ENCODE results near the gene VSTM2L.
"Not testable (repeated sequence)": the region's sequence is repeated elsewhere in the genome, so short reads cannot be mapped to it uniquely, and the experiment has no call there.

Gene VSTM2L

GRCh38 chr20:37902504-37903313 is at the start of gene VSTM2L:
VSTM2L (plus strand) TSS chr20:37903127; CDS start chr20:37903351, 224 bp downstream.
- no peak for DNase-seq

- DNase-seq: no peak
These were observed 49.0 kb upstream of the VSTM2L start for GRCh38 chr20:37853823-37854375.

- DNase-seq: not testable (repeated sequence)
These were observed 46.9 kb upstream of the VSTM2L start for GRCh38 chr20:37856034-37856433.

GRCh38 chr20:37856932-37857660 is 45.8 kb upstream of the VSTM2L start:
- DNase-seq: no peak

- no peak for DNase-seq
These were observed 43.3 kb upstream of the VSTM2L start for GRCh38 chr20:37859406-37860171.

GRCh38 chr20:37863289-37863688 is 39.6 kb upstream of the VSTM2L start:
- DNase-seq: no peak

GRCh38 chr20:37864298-37864697 is 38.6 kb upstream of the VSTM2L start:
- no peak for DNase-seq

- DNase-seq: no peak
These were observed 36.9 kb upstream of the VSTM2L start for GRCh38 chr20:37866051-37866450.

- no peak for DNase-seq
These were observed 35.4 kb upstream of the VSTM2L start for GRCh38 chr20:37867289-37868195.

- DNase-seq: no peak
These were observed 34.0 kb upstream of the VSTM2L start for GRCh38 chr20:37868851-37869333.

- no peak for DNase-seq
These were observed 33.5 kb upstream of the VSTM2L start for GRCh38 chr20:37869334-37869861.

GRCh38 chr20:37870294-37870693 is 32.6 kb upstream of the VSTM2L start:
- no peak for DNase-seq

- no peak for DNase-seq
These were observed 31.2 kb upstream of the VSTM2L start for GRCh38 chr20:37871751-37872150.

- DNase-seq: no peak
These were observed 30.8 kb upstream of the VSTM2L start for GRCh38 chr20:37872161-37872560.

- DNase-seq: no peak
These were observed 29.0 kb upstream of the VSTM2L start for GRCh38 chr20:37873884-37874283.

GRCh38 chr20:37875460-37876175 is 27.3 kb upstream of the VSTM2L start:
- DNase-seq: no peak

GRCh38 chr20:37876863-37877262 is 26.1 kb upstream of the VSTM2L start:
- no peak for DNase-seq

- DNase-seq: no peak
These were observed 24.8 kb upstream of the VSTM2L start for GRCh38 chr20:37877832-37878772.

- DNase-seq: no peak
These were observed 23.9 kb upstream of the VSTM2L start for GRCh38 chr20:37878835-37879599.
